NCI-H748 treated with DMSO at 0.1 percent for 48 hours (cell line): ENCODE results near the gene C1orf159.
"Not testable (repeated sequence)": the region's sequence is repeated elsewhere in the genome, so short reads cannot be mapped to it uniquely, and the experiment has no call there.

Experiments
- DNase-seq: peaks from one replicate; lab custom pipeline; 2025; lab: John Stamatoyannopoulos, UW

Gene C1orf159

GRCh38 chr1:1115786-1116700, at the start of gene C1orf159:
Gene C1orf159 (minus strand): TSS chr1:1116089. CDS start chr1:1091543, 24,546 bp downstream.
- peak; percentile 91 for DNase-seq

- DNase-seq, result no peak
Measured at GRCh38 chr1:1165485-1165884, 49.6 kb upstream of the C1orf159 start.

GRCh38 chr1:1164701-1165451, 49.0 kb upstream of the C1orf159 start:
- DNase-seq, result no peak

GRCh38 chr1:1164361-1164700, 48.4 kb upstream of the C1orf159 start:
- DNase-seq, result no peak

- DNase-seq, result no peak
Measured at GRCh38 chr1:1163538-1164070, 47.7 kb upstream of the C1orf159 start.

- DNase-seq, result peak; percentile 80
Measured at GRCh38 chr1:1162597-1163537, 47.0 kb upstream of the C1orf159 start.

GRCh38 chr1:1161683-1162079, 45.8 kb upstream of the C1orf159 start:
- DNase-seq, result no peak

GRCh38 chr1:1161078-1161682, 45.3 kb upstream of the C1orf159 start:
- no peak for DNase-seq

GRCh38 chr1:1160281-1160930, 44.5 kb upstream of the C1orf159 start:
- DNase-seq, result no peak

GRCh38 chr1:1157914-1158710, 42.2 kb upstream of the C1orf159 start:
- no peak for DNase-seq

GRCh38 chr1:1157426-1157913, 41.6 kb upstream of the C1orf159 start:
- no peak for DNase-seq

- no peak for DNase-seq
Measured at GRCh38 chr1:1157033-1157365, 41.1 kb upstream of the C1orf159 start.

GRCh38 chr1:1156140-1157032, 40.5 kb upstream of the C1orf159 start:
- DNase-seq, result no peak

- no peak for DNase-seq
Measured at GRCh38 chr1:1155258-1155657, 39.4 kb upstream of the C1orf159 start.

GRCh38 chr1:1153874-1154273, 38.0 kb upstream of the C1orf159 start:
- no peak for DNase-seq

GRCh38 chr1:1153215-1153614, 37.3 kb upstream of the C1orf159 start:
- DNase-seq, result not testable (repeated sequence)

GRCh38 chr1:1152431-1152830, 36.5 kb upstream of the C1orf159 start:
- DNase-seq, result not testable (repeated sequence)

- DNase-seq, result no peak
Measured at GRCh38 chr1:1151306-1151705, 35.4 kb upstream of the C1orf159 start.

GRCh38 chr1:1150100-1150499, 34.2 kb upstream of the C1orf159 start:
- DNase-seq, result no peak
